GM12878 (cell line): ENCODE data around the gene WBP4.

ENCODE experiments used
- ASH2L ChIP-seq: fragments of 300-600, 200-600 bp; sonication (generic); IDR thresholded peaks from 2 replicates; pipeline ENCODE4 v1.6.1; 2017; ENCODE audit warnings: low read depth, mild to moderate bottlenecking, borderline replicate concordance
- CTCF ChIP-seq, 3 experiments: IDR thresholded peaks in 2 of 3; conservative IDR thresholded peaks in 1 of 3; 2 replicates each; pipeline ENCODE4 v1.5.1; 2011; ENCODE audit warnings: low read depth in 3 of 3, low read length in 3 of 3, mild to moderate bottlenecking in 3 of 3, control low read depth in 2 of 3, moderate library complexity in 2 of 3, inconsistent platforms in 1 of 3, mixed read lengths in 1 of 3; ENCODE audit not compliant: control insufficient read depth in 2 of 3, insufficient read depth in 1 of 3; ENCODE audit errors: extremely low read depth in 1 of 3
- EP300 ChIP-seq, 2 experiments: fragments of 150-350 bp in 1 of 2; IDR thresholded peaks; 2 replicates each; pipeline ENCODE4 v1.6.1; 2011 to 2012; ENCODE audit warnings: low read depth in 2 of 2, low read length in 2 of 2, borderline replicate concordance in 1 of 2, improper control_type of control experiment in 1 of 2, inconsistent platforms in 1 of 2; ENCODE audit not compliant: control insufficient read depth in 1 of 2
- GATAD2B ChIP-seq: fragments of 450-650 bp; conservative IDR thresholded peaks from 2 replicates; pipeline ENCODE4 v1.6.1; 2017; ENCODE audit warnings: low read depth, mild to moderate bottlenecking, moderate library complexity
- NBN ChIP-seq: fragments of 450-650 bp; IDR thresholded peaks from 2 replicates; pipeline ENCODE4 v1.6.1; 2016
- NRF1 ChIP-seq: conservative IDR thresholded peaks from 2 replicates; pipeline ENCODE4 v1.6.1; 2011; ENCODE audit warnings: mild to moderate bottlenecking, low read depth, low read length, improper control_type of control experiment
- POLR2A ChIP-seq: IDR thresholded peaks from 2 replicates; pipeline ENCODE4 v1.6.1; 2011; ENCODE audit warnings: low read depth, mild to moderate bottlenecking, low read length
- POLR2AphosphoS2 ChIP-seq: IDR thresholded peaks from 2 replicates; pipeline ENCODE4 v1.6.1; 2011; ENCODE audit warnings: low read depth, mild to moderate bottlenecking, low read length, improper control_type of control experiment, moderate library complexity
- POLR2AphosphoS5 ChIP-seq: IDR thresholded peaks from 2 replicates; pipeline ENCODE4 v1.6.1; 2011; ENCODE audit warnings: mild to moderate bottlenecking, low read length, inconsistent platforms
- TARDBP ChIP-seq: IDR thresholded peaks from 2 replicates; pipeline ENCODE4 v1.6.1; 2016; ENCODE audit warnings: borderline replicate concordance
- YY1 ChIP-seq: IDR thresholded peaks from 2 replicates; pipeline ENCODE4 v1.6.1; 2011; ENCODE audit warnings: low read depth, mild to moderate bottlenecking, low read length
- ZBTB33 ChIP-seq: fragments of 450-650 bp; IDR thresholded peaks from 2 replicates; pipeline ENCODE4 v1.6.1; 2017; ENCODE audit warnings: mild to moderate bottlenecking

GRCh38 chr13:41048640-41049039 is 12.7 kb upstream of the WBP4 start:
- no peak for TF ChIP-seq YY1
- TF ChIP-seq ASH2L: no peak
- TF ChIP-seq CTCF (IDR thresholded peaks at IDR 0.05 in 2 of 3, conservative IDR thresholded peaks at IDR 0.05 in 1 of 3; ENCODE audit: control insufficient read depth in 2 of 3, extremely low read depth in 1 of 3, insufficient read depth in 1 of 3, low read depth in 3 of 3, low read length in 3 of 3): no peak
- TF ChIP-seq ZBTB33: no peak
- no peak for TF ChIP-seq NRF1
- no peak for TF ChIP-seq GATAD2B
- TF ChIP-seq POLR2AphosphoS2: no peak
- TF ChIP-seq EP300 (IDR thresholded peaks at IDR 0.05; ENCODE audit: borderline replicate concordance in 1 of 2, control insufficient read depth in 1 of 2, low read depth in 2 of 2, low read length in 2 of 2): no peak
- TF ChIP-seq NBN: no peak
- TF ChIP-seq POLR2A: no peak
- no peak for TF ChIP-seq POLR2AphosphoS5
- no peak for TF ChIP-seq TARDBP
